GM12874 (cell line): Measurements from ENCODE around the gene CDK19.

Experiments used
- TF ChIP-seq, protein P1 (sequence below): IDR thresholded peaks from 2 replicates; pipeline ENCODE4 v1.5.1; 2011; ENCODE audit warnings: low read depth, mild to moderate bottlenecking, control low read depth, low read length, moderate library complexity; ENCODE audit not compliant: insufficient read depth

CDK19 gene

DNA sequence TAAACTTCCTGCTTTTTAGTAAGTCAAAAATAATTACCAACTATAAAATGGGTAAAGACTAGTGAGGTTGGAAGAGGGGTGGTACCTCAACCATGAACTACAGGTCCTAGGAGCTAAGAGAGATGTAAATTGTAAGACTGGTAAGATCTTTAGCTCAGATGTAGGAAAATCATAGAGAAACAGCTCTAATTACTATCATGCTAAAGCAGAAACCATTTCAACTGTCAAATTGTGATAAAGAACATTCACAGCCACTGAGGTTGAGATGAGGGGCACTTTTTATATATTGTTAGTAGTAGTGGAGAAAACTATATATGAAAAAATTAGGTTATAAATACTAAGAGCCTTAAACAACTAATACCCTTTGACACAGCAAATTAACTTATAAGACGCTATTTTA, 20.0 kb downstream of the CDK19 start:
- TF ChIP-seq, protein P1, sequence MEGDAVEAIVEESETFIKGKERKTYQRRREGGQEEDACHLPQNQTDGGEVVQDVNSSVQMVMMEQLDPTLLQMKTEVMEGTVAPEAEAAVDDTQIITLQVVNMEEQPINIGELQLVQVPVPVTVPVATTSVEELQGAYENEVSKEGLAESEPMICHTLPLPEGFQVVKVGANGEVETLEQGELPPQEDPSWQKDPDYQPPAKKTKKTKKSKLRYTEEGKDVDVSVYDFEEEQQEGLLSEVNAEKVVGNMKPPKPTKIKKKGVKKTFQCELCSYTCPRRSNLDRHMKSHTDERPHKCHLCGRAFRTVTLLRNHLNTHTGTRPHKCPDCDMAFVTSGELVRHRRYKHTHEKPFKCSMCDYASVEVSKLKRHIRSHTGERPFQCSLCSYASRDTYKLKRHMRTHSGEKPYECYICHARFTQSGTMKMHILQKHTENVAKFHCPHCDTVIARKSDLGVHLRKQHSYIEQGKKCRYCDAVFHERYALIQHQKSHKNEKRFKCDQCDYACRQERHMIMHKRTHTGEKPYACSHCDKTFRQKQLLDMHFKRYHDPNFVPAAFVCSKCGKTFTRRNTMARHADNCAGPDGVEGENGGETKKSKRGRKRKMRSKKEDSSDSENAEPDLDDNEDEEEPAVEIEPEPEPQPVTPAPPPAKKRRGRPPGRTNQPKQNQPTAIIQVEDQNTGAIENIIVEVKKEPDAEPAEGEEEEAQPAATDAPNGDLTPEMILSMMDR: no peak

DNA sequence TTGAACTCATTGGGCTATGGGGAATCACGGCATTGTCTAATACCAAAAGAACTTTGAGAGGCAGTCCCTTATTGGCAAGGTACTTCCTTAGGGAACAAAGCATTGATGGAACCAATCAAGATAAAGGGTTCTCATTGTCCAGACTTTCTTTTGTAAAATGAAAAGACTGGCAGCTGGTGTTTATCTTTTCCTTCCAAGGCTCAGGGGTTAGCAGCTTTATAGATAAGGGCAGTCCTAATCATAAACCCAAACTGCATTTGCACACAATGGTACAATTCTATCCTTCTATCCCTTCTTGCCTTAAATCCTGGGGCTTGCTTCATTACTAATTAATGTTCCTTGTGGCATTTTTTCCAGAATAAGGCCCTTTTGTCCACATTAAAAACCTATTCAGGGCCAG, 28.6 kb downstream of the CDK19 start:
- TF ChIP-seq, protein P1: no peak

DNA sequence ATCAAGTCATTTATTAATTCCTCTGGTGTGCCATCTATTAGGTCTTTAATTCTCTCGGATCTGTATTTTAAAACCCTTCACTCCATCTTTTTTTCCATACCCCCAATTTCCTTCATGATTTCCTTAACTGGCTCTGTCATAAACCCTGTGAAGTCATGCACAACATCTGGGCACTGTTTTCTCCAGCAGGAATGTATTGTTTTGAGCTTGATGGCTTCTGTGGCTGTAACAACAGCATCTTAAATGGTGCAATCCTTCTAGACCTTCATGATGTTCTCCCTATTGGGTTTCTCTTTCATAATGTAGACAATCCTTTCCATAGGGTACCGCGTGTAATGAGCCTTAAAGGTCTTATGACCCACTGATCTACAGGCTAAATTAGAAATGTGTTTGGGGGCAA, 29.0 kb downstream of the CDK19 start:
- TF ChIP-seq, protein P1: no peak

DNA sequence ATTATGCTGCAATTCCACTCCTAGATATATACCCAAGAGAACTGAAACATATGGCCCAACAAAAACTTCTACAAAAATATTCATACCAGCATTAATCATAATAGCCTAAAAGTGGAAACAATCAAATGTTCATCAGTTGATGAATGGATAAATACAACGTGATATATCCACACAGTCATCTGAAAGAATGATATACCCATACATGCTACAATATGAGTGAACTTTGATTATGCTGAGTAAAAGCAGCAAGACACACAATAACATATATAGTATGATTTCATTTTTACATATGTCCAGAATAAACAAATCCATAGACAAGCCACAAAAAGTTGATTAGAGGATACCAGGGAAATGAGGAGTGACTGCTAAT, 30.7 kb downstream of the CDK19 start:
- TF ChIP-seq, protein P1: no peak

DNA sequence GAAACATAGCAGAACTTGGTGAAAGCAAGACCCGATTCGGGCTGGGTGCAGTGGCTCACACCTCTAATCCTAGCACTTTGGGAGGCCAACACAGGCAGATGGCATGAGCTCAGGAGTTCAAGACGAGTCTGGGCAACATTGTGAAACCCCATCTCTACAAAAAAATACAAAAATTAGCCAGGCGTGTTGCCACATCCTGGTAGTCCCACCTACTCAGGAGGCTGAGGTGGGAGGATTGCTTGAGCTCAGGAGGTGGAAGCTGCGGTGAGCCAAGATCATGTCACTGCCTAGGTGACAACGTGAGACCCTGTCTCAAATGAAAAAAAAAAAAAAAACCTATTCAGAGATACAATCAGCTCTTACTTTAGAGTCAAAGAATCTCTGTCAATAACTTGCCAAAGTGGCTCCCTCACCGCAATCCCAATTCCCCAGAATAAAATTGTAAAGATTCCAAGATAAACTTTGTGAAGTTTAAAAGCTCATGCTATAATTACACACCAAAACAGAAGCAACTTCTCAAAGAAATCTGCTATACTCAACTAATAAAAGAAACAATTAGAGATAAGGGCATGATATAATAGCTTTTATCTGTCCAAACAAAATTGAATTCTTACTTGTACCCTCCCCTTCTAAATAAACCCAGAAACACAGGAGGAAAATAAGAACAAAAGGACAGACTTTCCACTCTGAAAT, 33.6 kb downstream of the CDK19 start:
- TF ChIP-seq, protein P1: no peak

DNA sequence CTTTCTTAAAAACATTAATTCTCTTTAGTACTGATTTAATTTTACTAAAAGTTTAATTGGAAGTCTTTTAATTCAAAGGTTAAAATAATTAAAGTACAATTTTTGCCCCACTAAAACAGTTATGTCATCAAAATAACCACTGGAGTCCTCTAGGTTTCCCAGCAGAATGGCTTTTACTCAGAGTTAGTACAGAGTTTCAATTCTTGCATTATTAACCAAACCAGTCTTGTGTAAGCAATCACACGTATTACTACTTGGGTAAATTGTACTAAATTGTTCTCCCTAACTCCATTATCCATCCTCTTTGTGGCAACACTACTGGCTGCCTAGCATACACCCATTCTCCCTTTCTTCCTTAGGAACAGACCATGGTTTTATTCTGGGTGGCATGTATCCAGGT, 36.9 kb downstream of the CDK19 start:
- TF ChIP-seq, protein P1: no peak

DNA sequence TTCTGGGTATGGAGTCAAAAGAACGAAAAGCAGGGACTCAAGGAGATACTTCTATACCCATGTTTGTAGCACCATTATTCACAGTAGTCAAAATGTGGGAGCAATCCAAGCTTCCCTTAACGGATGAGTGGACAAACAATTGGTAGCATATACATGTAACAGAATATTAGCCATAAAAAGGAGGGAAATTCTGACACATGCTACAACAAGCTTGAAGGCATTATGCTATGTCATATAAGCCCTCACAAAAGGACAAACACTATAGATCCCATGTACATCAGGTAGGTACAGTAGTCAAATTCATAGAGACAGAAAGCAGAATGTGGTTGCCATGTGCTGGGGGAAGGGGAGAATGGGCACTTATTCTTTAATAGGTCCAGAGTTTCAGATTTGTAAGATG, 37.6 kb downstream of the CDK19 start:
- TF ChIP-seq, protein P1: no peak
